Loucy (cell line): Measurements from ENCODE around the gene ARHGAP26.

ENCODE experiments used
- H2AFZ ChIP-seq: fragments of 200-600 bp; sonication (generic); 2 replicates; pipeline ENCODE4 v1.6.0; 2016; ENCODE audit warnings: antibody characterized with exemption, mild to moderate bottlenecking, low read length, moderate library complexity
- H3F3A ChIP-seq: fragments of 200-600 bp; 2 replicates; pipeline ENCODE4 v1.6.0; 2016; ENCODE audit warnings: antibody characterized with exemption, low read depth, mild to moderate bottlenecking
- H3K27me3 ChIP-seq: fragments of 200-600 bp; sonication (generic); 2 replicates; pipeline ENCODE4 v1.6.1; 2014; ENCODE audit warnings: low read length, mild to moderate bottlenecking; ENCODE audit not compliant: insufficient read depth, poor library complexity, severe bottlenecking
- H3K36me3 ChIP-seq: fragments of 200-600 bp; sonication (generic); 2 replicates; pipeline ENCODE4 v1.6.1; 2016; ENCODE audit warnings: low read length; ENCODE audit not compliant: insufficient read depth
- H3K4me1 ChIP-seq: fragments of 200-600 bp; sonication (generic); 2 replicates; pipeline ENCODE4 v1.5.1; 2014; ENCODE audit warnings: low read length, mild to moderate bottlenecking; ENCODE audit not compliant: insufficient read depth, poor library complexity, severe bottlenecking
- H3K4me2 ChIP-seq: fragments of 200-600 bp; sonication (generic); 2 replicates; pipeline ENCODE4 v1.6.0; 2014; ENCODE audit warnings: antibody characterized with exemption, low read length, low read depth, mild to moderate bottlenecking; ENCODE audit not compliant: poor library complexity, severe bottlenecking
- H3K4me3 ChIP-seq: fragments of 200-600 bp; sonication (generic); 2 replicates; pipeline ENCODE4 v1.5.1; 2014; ENCODE audit warnings: low read length, mild to moderate bottlenecking, mixed read lengths; ENCODE audit not compliant: poor library complexity, severe bottlenecking
- H3K79me2 ChIP-seq: fragments of 200-600 bp; sonication (generic); 2 replicates; pipeline ENCODE4 v1.6.1; 2014; ENCODE audit warnings: low read length; ENCODE audit not compliant: insufficient read depth
- H3K9ac ChIP-seq: fragments of 200-600 bp; sonication (generic); 2 replicates; pipeline ENCODE4 v1.6.0; 2014; ENCODE audit warnings: mild to moderate bottlenecking, low read depth, low read length, moderate library complexity; ENCODE audit not compliant: poor library complexity, severe bottlenecking
- H3K9me2 ChIP-seq: fragments of 200-600 bp; sonication (generic); replicated peaks from 2 replicates; pipeline ENCODE4 v1.6.1; 2016; ENCODE audit warnings: low read depth, low read length, mixed read lengths
- H3K9me3 ChIP-seq: fragments of 200-600 bp; sonication (generic); 2 replicates; pipeline ENCODE4 v1.6.1; 2014; ENCODE audit warnings: mild to moderate bottlenecking, antibody characterized with exemption, low read length, low read depth; ENCODE audit not compliant: insufficient read depth
- H4K20me1 ChIP-seq: fragments of 200-600 bp; sonication (generic); 2 replicates; pipeline ENCODE4 v1.6.0; 2014; ENCODE audit warnings: antibody characterized with exemption, low read length, mild to moderate bottlenecking; ENCODE audit not compliant: insufficient read depth, poor library complexity, severe bottlenecking
- EZH2phosphoT487 ChIP-seq: fragments of 200-600 bp; IDR thresholded peaks from 2 replicates; pipeline ENCODE4 v1.6.1; 2018; ENCODE audit warnings: antibody characterized with exemption, mild to moderate bottlenecking, moderate library complexity, borderline replicate concordance
- TF ChIP-seq, protein P1 (sequence below): fragments of 200-600 bp; sonication (generic); conservative IDR thresholded peaks from 2 replicates; pipeline ENCODE4 v1.5.1; 2014; ENCODE audit warnings: mild to moderate bottlenecking, antibody characterized with exemption, low read length

Gene ARHGAP26

DNA sequence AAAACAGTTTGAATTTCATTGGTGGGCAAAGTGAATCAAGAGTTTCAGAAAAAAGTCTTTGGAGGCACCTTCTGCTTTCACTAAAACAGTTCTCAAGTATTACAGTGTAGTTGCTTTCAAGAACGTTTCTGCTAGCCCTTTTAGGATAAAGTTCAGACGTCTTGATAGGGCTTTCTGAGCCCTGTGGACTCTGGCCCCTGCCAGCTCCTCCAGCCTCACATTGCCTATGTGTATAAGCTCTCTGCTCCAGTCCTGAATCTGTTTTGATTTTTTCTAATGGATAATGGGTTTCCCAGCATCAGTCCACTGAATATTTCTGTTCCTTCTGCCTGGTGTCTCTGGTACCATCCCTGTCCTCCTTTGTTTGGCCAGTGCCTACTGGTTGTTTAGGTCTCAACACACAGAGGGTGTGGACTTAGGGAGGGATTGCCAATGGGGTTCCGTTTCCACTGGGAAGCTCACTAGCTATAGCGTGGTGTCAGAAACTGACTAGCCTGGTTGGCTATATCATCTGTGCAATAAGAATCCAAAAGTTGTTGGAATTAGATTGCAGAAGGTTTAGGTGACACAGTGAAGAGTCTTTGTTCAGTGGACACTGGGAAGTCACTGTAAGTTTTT, 26.4 kb downstream of the ARHGAP26 start:
- Histone ChIP-seq H3K9me3 (no peaks in the 10 kb centered on the region), H3K4me2 (no peak overlapping the region), H3K4me3 (no peak overlapping the region), H2AFZ (no peak overlapping the region), H3K9ac (no peak overlapping the region), H4K20me1 (no peaks in the 10 kb centered on the region), H3K36me3 (no peaks in the 10 kb centered on the region), H3K4me1 (peaks cover 48% of the 10 kb centered on the region), H3K9me2 (no peaks in the 10 kb centered on the region), H3K27me3 (no peaks in the 10 kb centered on the region), H3K79me2 (peaks cover 37% of the 10 kb centered on the region; the same call in 1 of the 2 replicates), H3F3A (peaks cover 4% of the 10 kb centered on the region)
- TF ChIP-seq, protein P1, sequence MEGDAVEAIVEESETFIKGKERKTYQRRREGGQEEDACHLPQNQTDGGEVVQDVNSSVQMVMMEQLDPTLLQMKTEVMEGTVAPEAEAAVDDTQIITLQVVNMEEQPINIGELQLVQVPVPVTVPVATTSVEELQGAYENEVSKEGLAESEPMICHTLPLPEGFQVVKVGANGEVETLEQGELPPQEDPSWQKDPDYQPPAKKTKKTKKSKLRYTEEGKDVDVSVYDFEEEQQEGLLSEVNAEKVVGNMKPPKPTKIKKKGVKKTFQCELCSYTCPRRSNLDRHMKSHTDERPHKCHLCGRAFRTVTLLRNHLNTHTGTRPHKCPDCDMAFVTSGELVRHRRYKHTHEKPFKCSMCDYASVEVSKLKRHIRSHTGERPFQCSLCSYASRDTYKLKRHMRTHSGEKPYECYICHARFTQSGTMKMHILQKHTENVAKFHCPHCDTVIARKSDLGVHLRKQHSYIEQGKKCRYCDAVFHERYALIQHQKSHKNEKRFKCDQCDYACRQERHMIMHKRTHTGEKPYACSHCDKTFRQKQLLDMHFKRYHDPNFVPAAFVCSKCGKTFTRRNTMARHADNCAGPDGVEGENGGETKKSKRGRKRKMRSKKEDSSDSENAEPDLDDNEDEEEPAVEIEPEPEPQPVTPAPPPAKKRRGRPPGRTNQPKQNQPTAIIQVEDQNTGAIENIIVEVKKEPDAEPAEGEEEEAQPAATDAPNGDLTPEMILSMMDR, result no peak
- no peak for TF ChIP-seq EZH2phosphoT487

DNA sequence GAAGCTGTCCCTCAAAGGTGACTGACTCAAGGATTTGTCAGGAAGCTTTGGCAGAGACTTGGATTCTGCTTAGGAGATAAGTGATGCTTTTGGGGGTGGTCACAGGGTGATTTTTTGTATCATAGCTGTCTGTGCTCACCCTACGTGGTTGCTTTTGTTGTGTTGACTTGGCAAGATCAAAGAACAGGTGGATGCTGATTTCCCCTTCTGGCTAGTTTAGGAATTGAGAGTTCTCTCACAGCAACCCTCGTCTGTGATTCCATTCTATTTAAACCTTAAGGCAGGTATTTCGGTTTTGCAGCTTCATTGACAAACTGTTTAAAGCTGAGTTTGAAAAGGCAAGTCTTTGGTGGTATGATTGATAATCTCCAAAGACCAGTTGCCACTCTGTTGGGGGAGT, 27.2 kb downstream of the ARHGAP26 start:
- Histone ChIP-seq H3K27me3 (no peaks in the 10 kb centered on the region), H3K9me3 (no peaks in the 10 kb centered on the region), H3K36me3 (no peaks in the 10 kb centered on the region), H3K4me1 (peaks cover 56% of the 10 kb centered on the region), H2AFZ (no peak overlapping the region), H3K9me2 (no peaks in the 10 kb centered on the region), H3K4me3 (no peak overlapping the region), H3F3A (peaks cover 4% of the 10 kb centered on the region), H3K79me2 (peaks cover 46% of the 10 kb centered on the region), H4K20me1 (no peaks in the 10 kb centered on the region), H3K9ac (no peak overlapping the region), H3K4me2 (no peak overlapping the region)
- TF ChIP-seq, protein P1, result peak; percentile 20; the same call in 1 of the 2 replicates
- TF ChIP-seq EZH2phosphoT487, result no peak

DNA sequence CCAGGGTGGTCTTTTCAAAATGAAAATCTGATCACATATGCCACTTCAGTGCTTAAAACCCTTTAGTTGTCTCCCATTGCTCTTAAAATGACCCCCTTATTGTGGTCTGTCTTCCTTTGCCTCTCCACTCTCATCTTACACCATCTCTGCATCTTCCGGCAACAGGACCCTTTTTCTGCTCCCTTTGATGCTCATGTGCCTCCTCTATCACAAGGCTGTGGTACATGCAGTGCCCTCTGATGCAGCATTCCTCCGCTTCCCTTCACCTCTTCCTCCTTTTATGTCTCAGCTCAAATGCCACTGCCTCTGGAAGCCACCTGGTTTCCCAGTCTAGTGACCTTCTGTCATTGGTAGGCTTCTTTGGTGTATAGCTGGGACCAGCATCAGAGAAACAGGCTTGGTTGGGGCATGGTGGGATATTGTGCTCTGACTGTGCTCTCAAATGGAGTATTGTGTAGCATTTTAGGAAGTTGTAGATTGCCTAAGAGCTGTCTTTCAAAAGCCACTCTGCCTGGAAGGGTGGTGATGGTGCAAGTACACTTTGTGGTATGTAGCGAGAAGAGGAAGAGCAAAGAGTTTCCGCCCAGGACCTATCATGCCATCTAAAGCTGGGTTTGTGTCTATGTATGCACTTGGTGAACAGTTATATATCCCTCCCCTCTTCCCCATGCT, 28.1 kb downstream of the ARHGAP26 start:
- Histone ChIP-seq H3K4me1 (peaks cover 57% of the 10 kb centered on the region), H3K4me3 (peak overlapping the region; percentile 22), H3K79me2 (peaks cover 53% of the 10 kb centered on the region)

More for the DNA sequence above, 28.1 kb downstream of the ARHGAP26 start:
- Histone ChIP-seq H3F3A (peaks cover 4% of the 10 kb centered on the region), H3K9me2 (no peaks in the 10 kb centered on the region), H2AFZ (no peak overlapping the region), H4K20me1 (no peaks in the 10 kb centered on the region), H3K9me3 (no peaks in the 10 kb centered on the region), H3K9ac (no peak overlapping the region), H3K4me2 (peak overlapping the region; percentile 47), H3K27me3 (no peaks in the 10 kb centered on the region), H3K36me3 (no peaks in the 10 kb centered on the region)
- TF ChIP-seq EZH2phosphoT487, result no peak
- TF ChIP-seq, protein P1, result no peak
